Umbilical cord (tissue), 2 donors: ENCODE measurements around the gene MTX1. TPM values are rescaled to one million over a fixed set of nuclear protein-coding genes. Genes with fewer than 3 reads are reported as not detected.
"Not testable (repeated sequence)": the region's sequence is repeated elsewhere in the genome, so short reads cannot be mapped to it uniquely, and the experiment has no call there.

Experiments
- DNase-seq: peaks from one replicate; pipeline ENCODE4 v3.0.0-alpha.2; 2015; ENCODE audit warnings: low spot score
- total RNA-seq: library from RNA; depleted of rRNA; stranded (reverse); fragments of >200 nt; gene quantifications from one replicate; pipeline ENCODE4 v1.2.3, GENCODE V29; 2014; ENCODE audit warnings: low replicate concordance; ENCODE audit not compliant: insufficient read depth

MTX1 gene
- total RNA-seq, 1 donor from 2014 or later, result 17.3 TPM

DNA sequence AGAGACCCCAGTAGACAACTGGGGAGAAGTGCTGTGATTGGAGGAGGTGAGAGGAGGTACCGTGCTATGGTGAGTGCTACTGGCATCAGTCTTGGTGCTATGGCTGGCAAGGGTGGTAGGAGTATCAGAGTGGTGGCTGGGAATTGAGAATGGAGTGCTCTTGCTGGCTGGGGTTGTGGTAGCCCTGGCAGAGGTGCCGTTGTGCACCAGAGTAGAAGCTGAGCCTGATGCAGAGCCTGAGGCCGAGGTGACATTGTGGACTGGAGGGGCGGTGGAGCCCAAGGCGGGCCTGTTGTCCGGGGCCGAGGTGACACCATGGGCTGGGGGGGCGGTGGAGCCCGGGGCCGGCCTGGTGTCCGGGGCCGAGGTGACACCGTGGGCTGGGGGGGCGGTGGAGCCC is 20.2 kb upstream of the MTX1 start:
- no peak for DNase-seq

DNA sequence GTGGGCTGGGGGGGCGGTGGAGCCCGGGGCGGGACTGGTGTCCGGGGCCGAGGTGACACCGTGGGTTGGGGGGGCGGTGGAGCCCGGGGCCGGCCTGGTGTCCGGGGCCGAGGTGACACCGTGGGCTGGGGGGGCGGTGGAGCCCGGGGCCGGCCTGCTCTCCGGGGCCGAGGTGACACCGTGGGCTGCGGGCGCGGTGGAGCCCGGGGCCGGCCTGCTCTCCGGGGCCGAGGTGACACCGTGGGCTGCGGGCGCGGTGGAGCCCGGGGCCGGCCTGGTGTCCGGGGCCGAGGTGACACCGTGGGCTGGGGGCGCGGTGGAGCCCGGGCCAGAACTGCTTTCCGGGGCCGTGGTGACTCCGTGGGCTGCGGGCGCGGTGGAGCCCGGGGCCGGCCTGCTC is 18.6 kb upstream of the MTX1 start:
- DNase-seq, result not testable (repeated sequence)

DNA sequence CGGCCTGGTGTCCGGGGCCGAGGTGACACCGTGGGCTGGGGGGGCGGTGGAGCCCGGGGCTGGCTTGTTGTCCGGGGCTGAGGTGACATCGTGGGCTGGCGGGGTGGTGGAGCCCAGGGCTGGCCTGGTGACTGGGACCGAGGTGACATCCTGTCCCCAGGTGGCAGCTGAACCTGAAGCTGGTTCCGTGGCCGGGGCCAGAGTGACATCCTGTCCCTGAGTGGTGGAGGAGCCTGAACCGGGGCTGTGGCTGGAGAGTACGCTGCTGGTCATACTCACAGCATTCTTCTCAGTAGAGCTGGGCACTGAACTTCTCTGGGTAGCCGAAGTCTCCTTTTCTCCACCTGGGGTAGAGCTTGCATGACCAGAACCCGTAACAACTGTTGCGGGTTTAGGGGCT is 16.6 kb upstream of the MTX1 start:
- DNase-seq, result no peak

DNA sequence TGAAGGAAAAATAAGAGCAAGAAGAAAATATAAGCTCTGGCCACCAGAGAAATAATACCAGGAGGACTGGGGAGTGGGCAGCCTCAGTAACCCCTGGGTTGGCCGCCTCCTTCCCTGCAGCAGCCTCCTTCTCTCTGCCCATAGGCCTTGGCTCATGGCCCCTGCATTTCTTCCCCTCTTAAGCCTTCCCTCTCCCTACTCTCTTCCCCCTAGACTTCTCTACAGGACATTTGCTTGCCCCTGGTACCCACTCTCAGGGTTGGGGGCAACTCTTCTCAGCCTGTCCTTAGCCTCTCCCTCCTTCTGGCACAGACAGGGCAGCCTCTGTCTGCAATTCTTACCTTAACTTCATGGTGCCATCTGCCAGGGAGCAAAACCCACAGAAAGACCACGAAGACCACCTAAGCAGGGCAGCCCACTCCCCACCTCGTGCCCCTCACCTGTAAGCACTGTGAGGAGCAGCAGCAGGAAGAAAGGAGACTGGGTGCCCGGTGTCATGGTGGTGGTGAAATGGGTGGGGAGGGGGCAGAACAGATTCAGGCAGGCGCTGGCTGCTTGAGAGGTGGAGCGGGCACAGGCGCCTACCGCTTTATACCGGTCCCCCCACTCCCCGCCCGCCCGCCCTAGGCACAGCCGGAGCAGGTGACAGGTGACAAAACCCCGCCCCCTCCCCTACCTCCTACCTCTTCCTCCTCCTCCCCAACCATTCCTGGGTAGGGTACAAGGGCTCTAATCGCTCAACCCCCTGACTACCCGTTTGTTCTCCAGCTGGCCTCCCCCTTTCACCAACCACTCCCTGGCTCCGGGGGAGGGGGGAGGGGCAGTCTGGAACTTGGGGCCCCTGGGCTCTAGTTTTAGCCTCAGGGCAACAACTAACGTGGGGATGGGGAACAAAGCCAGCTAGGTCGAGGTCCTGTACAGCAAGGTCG is 15.9 kb upstream of the MTX1 start:
- no peak for DNase-seq

DNA sequence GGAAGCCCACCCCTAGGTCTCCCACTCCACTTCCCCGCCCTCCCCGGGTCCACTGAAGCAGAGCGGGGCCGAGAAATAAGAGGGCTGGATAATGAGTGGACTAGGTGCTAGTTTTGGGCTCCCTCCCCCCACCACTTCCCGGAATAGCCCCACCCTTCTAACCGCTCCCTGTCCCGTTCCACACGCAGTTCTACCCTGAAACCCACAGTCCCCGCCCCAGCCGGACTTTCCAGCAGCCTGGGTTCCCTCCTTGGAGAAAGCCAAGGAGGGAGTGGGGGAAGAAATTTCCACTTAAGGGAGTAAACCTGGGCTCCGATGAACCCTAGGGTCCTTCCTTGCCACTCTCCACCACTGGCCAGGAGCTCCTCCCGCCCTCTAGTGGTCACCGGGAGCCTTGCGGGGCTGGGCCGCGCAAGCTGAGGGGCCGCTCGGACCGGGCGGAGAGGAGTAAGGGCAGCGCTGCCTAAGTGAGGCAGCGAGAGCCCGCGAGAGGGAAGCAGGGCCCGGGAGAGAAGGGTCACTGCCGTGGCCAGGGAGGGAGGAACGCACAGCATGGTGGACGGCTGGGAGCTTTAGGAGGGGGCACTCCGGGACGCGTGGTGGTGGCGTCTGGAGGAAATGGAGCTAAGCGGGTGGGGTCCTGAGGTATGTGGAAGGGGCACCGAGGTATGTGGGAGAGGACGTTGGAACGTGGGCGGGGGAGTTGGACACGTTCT is 15.1 kb upstream of the MTX1 start:
- peak; percentile 92 for DNase-seq

DNA sequence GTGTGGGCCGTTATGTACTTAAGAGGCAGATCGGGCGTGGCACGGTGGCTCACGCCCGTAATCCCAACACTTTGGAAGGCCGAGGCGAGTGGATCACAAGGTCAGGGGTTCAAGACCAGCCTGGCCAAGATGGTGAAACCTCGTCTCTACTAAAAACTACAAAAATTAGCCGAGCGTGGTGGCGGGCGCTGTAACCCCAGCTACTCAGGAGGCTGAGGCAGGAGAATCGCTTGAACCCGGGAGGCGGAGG is 14.6 kb upstream of the MTX1 start:
- DNase-seq, result not testable (repeated sequence)

DNA sequence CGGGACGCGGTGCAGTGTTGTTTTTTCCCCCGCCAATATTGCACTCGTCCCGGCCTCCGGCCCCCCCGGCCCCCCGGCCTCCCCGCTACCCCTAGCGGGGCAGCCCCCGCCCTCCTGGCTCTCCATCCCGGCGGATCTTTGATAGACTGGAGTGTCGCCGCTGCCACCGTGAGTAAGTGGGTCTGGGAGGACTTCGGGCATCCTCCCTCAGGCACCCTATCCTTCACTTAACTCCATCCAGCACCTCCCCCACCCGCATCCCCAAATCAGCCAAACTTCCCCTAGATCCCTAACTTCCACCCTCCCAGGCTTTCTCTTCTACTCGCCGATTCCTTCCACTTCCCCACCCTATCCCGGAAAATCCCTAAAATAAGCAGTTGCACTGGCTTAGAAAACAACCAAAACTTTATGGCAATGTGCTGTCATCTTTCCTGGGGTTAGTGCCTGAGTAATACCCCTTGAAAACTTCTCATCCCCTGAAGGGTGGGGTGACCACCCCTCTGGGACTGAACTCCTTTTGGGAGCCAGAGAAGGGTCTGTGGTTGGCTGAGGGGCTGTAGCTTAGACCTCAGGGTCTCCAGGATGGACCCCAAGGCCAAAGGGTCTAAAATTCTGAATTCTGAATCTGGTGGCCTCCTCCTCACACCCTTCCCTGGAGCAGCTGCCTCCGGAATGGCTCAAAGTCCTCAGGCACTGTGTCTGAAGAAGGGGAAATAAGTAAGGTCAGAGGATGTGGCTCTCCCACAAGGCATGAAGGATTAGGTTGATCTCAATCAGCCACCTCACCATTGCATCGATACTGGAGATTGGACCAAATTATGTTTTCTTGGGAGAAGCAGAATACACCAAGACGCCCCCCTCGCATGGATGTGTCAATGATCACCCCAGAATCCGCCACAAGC is 13.0 kb upstream of the MTX1 start:
- no peak for DNase-seq

DNA sequence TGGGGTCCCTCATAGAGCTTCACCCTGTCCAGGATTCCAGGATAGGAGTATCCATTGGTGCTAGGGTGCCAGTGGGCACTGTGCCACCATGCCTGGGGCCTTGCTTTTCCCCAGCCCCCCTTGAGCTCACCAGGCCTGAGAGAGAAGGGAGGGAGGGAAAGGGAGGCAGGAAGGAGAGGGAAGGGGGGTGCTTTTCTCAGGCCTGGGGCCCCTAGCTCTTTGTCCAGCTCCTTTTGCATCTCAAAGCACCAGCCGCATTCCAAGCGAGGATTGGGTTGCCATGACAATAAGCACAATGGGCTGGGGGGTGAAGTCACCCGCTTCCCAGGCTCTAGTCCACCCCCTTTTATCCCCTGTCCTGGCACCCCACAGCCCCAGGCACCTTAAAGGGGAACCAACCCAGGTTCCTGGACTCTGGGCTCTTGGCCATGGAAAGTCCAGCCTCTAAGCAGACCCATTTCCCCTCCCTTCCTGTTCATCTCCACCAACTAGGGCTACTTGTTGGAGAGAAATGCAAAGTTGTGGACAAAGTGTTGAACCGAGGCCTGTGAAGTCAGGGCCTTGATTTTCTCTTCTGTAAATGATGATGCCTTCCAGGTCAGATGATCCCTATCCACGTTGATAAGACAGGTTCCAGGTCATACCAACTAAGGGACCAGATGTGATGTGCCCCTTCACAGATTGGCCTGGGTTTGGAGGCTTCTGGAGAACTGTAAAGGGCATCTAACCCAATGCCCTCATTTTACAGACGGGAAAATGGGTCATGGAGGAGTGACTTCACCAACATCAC is 12.2 kb upstream of the MTX1 start:
- DNase-seq, result no peak

DNA sequence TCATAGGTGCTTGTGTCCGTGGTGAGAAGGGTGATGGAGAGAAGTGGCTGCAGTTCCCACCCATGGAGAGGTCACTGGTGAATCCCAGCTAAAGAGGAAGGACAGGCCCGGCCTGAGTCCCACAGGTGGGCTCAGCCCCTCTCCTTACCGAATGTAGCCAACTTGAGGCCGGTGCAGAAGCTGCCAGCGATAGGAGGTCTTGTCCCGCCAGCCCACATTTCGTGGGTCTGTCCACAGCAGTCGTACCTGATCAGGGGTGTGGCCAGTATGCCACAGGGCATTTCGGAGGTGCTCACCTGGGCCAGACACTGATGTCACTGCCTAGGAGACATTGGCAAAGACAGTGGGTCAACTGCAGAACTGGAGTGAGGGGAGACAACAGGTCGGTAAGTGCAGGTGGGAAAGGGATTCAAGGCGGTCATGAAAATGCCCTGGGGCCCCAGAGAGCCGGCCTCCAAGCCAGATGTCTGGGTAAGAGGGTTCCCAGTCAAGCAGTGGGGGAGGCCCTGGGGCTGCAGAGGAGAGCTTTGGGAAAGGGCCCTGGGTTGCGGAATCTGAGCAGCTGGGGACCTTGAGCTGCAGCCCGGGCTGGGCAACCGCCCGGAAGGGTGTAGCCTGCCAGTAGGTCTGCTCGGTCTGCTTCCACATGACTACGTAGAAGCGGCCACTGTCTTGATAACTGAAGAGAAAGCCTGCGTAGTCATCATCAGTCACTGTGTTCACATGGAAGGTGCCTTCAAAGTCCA is 11.4 kb upstream of the MTX1 start:
- DNase-seq, result no peak

DNA sequence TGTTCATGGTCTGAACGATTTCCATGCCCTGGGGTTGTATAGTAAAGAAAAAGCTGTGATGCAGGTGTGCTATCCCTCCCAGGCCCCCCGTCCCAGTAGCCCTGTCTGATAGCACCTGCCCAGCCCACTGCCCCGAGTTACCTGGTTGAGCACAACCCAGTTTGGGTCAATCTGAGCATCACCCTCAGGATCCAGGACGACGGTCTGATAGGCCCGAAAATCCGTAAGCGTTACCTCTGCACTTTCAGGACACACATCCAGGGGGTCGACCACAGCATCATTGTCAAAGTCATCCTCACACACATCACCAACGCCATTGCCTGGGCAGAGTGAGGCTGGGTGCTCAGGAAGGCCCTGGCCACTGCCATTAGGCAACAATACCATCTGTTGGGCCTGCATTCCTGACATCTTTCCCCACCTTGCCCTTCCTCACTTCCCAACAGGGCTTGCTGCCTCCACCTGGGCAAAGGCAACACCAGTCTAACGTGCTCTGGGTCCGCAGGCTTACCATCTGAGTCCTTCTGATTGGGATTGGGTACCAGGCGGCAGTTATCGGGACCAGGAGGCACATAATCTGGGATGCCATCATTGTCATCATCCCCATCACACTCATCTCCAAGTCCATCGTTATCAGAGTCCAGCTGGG is 10.5 kb upstream of the MTX1 start:
- DNase-seq, result no peak

DNA sequence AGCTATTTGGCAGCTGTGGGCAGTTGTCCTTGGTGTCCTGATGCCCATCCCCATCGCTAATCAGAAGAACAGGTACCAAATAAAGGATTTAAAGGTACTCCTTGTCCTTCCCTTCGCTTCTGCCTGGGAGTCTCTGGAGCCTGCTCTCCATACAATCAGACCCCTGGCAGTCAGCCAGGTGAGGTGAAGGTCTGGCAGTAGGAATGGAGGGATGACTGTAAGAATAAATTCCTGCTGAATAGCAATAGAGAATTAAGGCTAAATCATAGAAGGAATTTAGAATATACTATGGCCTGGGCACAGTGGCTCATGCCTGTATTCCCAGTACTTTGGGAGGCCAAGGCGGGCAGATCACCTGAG is 10.0 kb upstream of the MTX1 start:
- DNase-seq, result no peak

DNA sequence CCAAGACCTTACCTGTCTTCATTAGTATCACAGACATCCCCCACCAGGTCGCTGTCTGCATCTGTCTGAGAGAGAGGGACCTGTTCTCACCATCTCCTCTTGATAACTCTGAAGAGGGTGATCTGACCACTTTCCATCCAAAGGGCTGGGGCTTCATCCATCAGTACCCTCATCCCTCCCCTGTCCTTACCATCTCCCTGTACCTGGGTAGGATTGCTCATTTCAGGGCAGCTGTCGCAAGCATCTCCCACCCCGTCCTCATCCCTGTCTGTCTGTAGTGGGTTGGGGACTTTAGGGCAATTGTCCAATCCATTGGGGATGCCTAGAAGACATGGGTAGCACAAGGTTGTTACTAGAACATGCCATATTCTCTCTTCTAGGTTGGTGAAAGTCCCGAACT is 8.7 kb upstream of the MTX1 start:
- no peak for DNase-seq

DNA sequence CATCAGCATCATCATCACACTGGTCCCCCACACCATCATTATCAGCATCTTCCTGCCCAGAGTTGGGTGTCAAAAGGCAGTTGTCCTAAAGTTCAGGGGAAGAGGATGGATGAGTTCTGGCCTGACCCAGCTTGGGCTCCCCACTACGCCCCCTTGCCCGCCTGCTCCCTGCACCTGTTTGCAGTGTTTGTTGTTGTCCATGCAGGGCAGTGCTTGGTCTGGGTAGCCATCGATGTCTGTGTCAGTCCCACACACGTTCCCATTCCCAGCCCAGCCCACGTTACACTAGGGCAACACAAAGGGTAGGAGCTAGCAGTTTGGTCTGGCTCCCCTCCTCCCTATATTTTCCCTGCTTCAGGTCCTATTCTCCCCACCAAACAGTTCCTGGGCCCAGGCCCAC is 7.6 kb upstream of the MTX1 start:
- no peak for DNase-seq

DNA sequence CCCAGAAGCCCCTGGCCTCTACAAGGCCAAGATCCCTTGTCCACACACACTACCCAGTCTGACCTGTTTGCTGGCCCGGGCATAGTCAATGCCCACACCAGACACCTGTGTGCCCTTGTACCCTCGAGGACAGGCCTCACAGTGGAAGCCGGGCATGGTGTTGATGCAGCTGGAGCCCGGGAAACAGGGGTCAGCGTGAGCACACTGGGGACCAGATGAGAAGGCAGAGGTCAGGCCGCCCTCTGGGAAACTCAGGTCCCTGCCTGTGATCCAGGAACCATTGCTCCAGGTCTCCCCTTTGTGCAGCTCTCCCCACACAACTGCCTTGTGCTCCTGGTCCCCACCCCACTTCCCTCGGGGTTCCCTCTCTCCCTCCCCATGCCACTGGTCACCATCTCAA is 6.3 kb upstream of the MTX1 start:
- DNase-seq, result no peak

DNA sequence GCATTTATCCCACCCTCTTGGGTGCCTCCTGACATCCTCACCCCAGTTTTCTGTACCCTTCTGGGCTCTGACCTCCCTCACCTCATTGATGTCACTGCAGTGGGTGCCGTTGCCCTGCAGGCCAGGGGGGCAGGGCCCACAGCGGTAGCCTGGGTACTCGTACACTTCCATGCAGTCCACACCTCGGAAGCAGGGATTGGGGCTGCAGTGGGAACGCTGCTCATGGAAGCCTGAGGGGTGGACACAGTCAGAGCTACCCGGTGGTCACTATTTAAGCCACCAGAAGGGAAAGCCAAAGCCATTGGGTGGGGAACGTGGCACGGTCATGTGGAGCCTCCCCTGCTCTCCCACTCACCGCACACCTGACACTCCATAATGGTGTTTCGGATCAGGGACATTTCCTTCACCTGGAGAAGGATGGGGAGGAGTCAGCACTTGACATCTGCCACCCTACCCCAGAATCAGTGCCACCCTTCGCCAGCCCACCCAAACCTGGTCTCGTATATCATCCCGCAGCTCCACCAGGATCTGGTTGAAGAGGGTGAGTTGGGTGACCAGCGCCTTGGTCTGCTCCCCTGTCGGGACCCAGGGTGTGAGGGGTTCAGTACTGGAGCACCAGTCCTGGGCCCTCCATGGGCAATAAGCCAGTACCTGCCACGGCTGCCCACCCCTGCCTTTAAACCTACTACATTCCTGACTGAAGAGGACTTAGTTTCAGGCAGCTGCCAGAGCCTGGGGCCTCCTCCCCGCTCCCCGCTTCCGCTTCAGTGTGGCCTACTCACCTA is 5.6 kb upstream of the MTX1 start:
- DNase-seq, result no peak

DNA sequence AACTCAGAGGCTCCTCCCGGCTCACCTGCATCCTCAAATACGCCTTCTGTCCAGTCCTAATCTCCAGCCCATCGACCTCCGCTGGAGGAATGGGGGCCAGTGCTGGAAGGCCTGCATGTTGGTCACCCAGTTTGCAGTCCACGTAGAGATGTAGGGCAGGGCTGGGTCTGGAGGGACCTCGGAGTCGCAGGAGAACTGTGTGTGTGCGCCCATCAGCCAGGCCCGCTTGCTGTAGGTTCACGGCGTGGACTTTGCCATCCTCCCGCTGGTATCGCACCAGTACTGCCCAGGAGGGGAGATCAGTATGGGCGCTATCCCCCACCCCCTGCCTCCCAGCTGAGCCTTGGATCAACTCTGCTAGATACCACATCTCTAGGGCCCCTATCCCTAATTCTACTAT is 3.5 kb upstream of the MTX1 start:
- DNase-seq, result no peak

DNA sequence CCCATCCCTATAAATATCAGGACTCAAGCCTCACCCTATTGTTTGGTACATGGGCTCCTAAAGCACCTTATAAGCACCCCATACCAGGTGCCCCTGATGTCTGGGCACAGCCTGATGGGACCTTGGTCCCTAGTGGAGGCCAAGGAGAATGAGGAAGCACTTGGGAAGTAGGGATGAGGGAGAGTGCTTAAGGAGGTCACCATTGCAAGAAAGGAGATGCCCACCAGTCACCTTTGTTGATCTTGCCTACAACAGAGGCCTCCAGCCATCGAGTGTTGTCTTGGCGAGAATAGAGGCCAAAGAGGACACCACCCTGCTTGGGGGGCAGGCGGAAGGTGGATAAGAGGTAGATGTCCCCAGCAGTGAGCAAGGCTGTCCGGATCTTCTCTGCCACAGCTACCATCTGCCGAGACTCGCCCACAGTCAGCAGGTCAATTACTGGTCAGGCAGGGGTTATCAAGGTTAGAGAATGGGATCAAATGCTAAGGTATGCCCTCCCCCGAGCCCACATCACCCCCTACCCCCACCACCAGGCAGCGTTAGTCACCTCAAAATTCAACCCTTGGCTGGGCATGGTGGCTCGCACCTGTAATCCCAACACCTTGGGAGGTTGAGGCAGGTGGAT is 2.4 kb upstream of the MTX1 start:
- no peak for DNase-seq

DNA sequence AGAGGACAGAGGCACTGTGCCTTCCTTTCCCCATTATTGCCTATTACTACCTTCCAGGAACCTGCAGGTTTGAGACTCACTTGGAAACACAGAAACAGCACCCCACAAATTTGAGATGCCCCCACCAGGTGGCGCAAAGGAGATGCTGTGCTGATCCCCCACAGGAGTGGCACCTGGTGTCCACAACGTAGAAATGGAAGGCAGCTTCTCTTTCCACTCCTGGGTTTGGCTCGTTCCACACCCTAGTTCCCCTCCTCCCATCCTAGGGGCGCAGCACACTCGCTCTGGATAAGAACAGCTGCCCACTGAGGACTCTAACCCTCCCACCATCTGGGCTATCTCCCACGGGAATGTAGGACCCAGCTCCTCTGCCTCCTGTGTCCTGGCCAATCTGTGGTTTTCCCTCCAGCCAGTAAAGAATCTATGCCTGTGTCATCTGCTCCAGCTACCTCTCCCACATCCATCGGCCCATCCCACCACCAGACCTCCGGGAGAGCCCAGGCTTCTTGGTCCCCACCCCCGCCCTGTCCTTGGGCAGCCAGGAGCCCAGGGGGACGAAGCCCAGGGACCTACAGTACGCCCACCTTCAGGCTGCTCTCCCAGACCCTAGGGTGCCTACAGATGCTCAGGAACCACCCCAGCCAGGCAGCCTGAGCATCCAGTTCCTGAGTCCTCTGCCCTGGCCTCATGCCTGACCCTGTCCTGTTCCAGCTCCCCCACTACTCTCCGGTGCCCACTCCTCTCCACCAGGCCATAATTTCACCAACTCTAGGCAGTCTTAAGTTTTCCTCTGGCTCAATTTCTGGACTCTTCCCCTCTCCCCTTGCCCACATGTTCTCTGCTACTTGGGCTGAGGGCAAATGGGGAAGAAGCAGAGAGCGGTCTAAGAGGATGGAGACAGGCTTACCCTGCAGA is 1.3 kb upstream of the MTX1 start:
- DNase-seq, result peak; percentile 86
